HepG2 (cell line): Measurements from ENCODE around the gene ADAMTS12. TPM values are rescaled to one million over a fixed set of nuclear protein-coding genes. Genes with fewer than 3 reads are reported as not detected.

Experiments used
- ATAC-seq: fragments of 200-7000 bp; cut with Tn5 transposase; 3 replicates; pipeline ENCODE4 v1.9.1; 2020; ENCODE audit warnings: mild to moderate bottlenecking, moderate library complexity
- BruUV-seq: library from RNA; stranded (reverse); fragments of 400-500 nt; replicated peaks from 2 replicates; lab custom pipeline; 2021; lab: Mats Ljungman, UMichigan
- CTCF ChIA-PET: fragments of 300-600 bp; formaldehyde crosslinking; extraction: SDS; loops from one replicate; lab custom pipeline; 2021; ENCODE audit warnings: low total read pairs, inconsistent platforms, low intra/inter-chr PET ratio; lab: Yijun Ruan, JAX
- POLR2A ChIA-PET: fragments of 350-600 bp; sonication (Branson Sonifier 250); formaldehyde crosslinking; loops from one replicate; lab custom pipeline; 2020; ENCODE audit warnings: antibody characterized with exemption, inconsistent platforms; lab: Yijun Ruan, JAX
- DNase-seq: peaks from one replicate; pipeline ENCODE4 v3.0.0-alpha.2; 2015; ENCODE audit warnings: low spot score
- FAIRE-seq: peaks from 3 replicates; lab custom pipeline; 2011; peaks lifted over from hg19 to GRCh38; lab: Jason Lieb, UNC
- H2AFZ ChIP-seq: one replicate; pipeline ENCODE4 v1.6.1; 2011; ENCODE audit warnings: low read length, inconsistent platforms
- H3K27ac ChIP-seq: fragments of 300-600 bp; 3 replicates; pipeline ENCODE4 v1.8.0; 2011; ENCODE audit warnings: mixed run types, mild to moderate bottlenecking, mixed read lengths, low read length, inconsistent platforms; ENCODE audit not compliant: insufficient read depth; ENCODE audit errors: extremely low read length
- H3K27me3 ChIP-seq, 2 experiments: fragments of 200-600 bp in 1 of 2; 2 replicates in 1 of 2; 3 replicates in 1 of 2; pipeline versions ENCODE4 v1.6.0 to v1.8.0; 2011; ENCODE audit warnings: low read length in 2 of 2, mild to moderate bottlenecking in 2 of 2, moderate library complexity in 2 of 2, inconsistent platforms in 1 of 2; ENCODE audit not compliant: insufficient read depth in 2 of 2, control insufficient read depth in 1 of 2
- H3K36me3 ChIP-seq, 2 experiments: fragments of 200-600 bp in 1 of 2; replicated peaks in 1 of 2; 2 replicates in 1 of 2; 3 replicates in 1 of 2; pipeline versions ENCODE4 v1.5.1 to v1.8.0; 2011; ENCODE audit warnings: low read length in 2 of 2, inconsistent platforms in 1 of 2; ENCODE audit not compliant: insufficient read depth in 2 of 2, control insufficient read depth in 1 of 2
- H3K4me1 ChIP-seq: 2 replicates; pipeline ENCODE4 v1.5.1; 2012; ENCODE audit warnings: low read length, inconsistent platforms; ENCODE audit not compliant: insufficient read depth
- H3K4me2 ChIP-seq: 2 replicates; pipeline ENCODE4 v1.6.0; 2011; ENCODE audit warnings: low read depth, low read length, inconsistent platforms
- H3K4me3 ChIP-seq, 3 experiments: fragments of 200-600 bp in 1 of 3; sonication (generic), shearing (Covaris generic) in 1 of 3; replicated peaks in 1 of 3; 2 replicates each; pipeline ENCODE4 v1.5.1; 2011 to 2016; ENCODE audit warnings: low read length in 3 of 3, inconsistent platforms in 2 of 3, low read depth in 2 of 3, mild to moderate bottlenecking in 2 of 3, control low read depth in 1 of 3, mixed read lengths in 1 of 3; ENCODE audit not compliant: insufficient read depth in 1 of 3
- H3K79me2 ChIP-seq: one replicate; pipeline ENCODE4 v1.6.1; 2011; ENCODE audit warnings: low read length, inconsistent platforms; ENCODE audit not compliant: insufficient read depth
- H3K9ac ChIP-seq: 2 replicates; pipeline ENCODE4 v1.6.0; 2011; ENCODE audit warnings: mild to moderate bottlenecking, low read depth, low read length, inconsistent platforms; ENCODE audit not compliant: insufficient read depth
- H3K9me3 ChIP-seq: 2 replicates; pipeline ENCODE4 v1.5.1; 2012; ENCODE audit warnings: mild to moderate bottlenecking, low read length
- H4K20me1 ChIP-seq: 2 replicates; pipeline ENCODE4 v1.6.0; 2011; ENCODE audit warnings: inconsistent platforms, mild to moderate bottlenecking, low read length, moderate library complexity; ENCODE audit not compliant: insufficient read depth
- GFI1 ChIP-seq: sonication (generic); formaldehyde crosslinking; IDR thresholded peaks from 2 replicates; pipeline ENCODE4 v1.5.0; 2020; ENCODE audit warnings: missing genetic modification reagents, mild to moderate bottlenecking, borderline replicate concordance
- GLI4 ChIP-seq: sonication (generic); formaldehyde crosslinking; IDR thresholded peaks from 2 replicates; pipeline ENCODE4 v1.5.1; 2020; ENCODE audit warnings: missing genetic modification reagents, mild to moderate bottlenecking, moderate library complexity, borderline replicate concordance
- KLF16 ChIP-seq, 2 experiments: sonication (generic) in 1 of 2; formaldehyde crosslinking in 1 of 2; IDR thresholded peaks; 2 replicates each; pipeline versions ENCODE4 v1.6.1 to v1.8.0; 2016 to 2023; ENCODE audit warnings: missing genetic modification reagents in 2 of 2, missing compliant biosample characterization in 1 of 2
- KMT2B ChIP-seq: IDR thresholded peaks from 2 replicates; pipeline ENCODE4 v1.6.1; 2016; ENCODE audit warnings: missing genetic modification reagents, missing compliant biosample characterization
- PHB2 ChIP-seq: fragments of 450-650 bp; IDR thresholded peaks from 2 replicates; pipeline ENCODE4 v1.6.1; 2018; ENCODE audit not compliant: partially characterized antibody
- YEATS4 ChIP-seq: sonication (generic); formaldehyde crosslinking; IDR thresholded peaks from 2 replicates; pipeline ENCODE4 v1.4.0; 2020; ENCODE audit warnings: missing genetic modification reagents, borderline replicate concordance
- ZIK1 ChIP-seq: sonication (generic); formaldehyde crosslinking; IDR thresholded peaks from 2 replicates; pipeline ENCODE4 v1.5.0; 2020; ENCODE audit warnings: mild to moderate bottlenecking, low read depth, missing genetic modification reagents, borderline replicate concordance
- WGBS: methylation state at CpG from one replicate; pipeline ENCODE4 v1.1.6; 2017; ENCODE audit warnings: low lambda C conversion rate; 5-methylcytosine and 5-hydroxymethylcytosine counted together
- in situ Hi-C: cut with HindIII; loops from 2 replicates; pipeline ENCODE4 v1.10.0; 2017; ENCODE audit warnings: low pct_unique_long_range_greater_than_20kb; ENCODE audit not compliant: extremely low pct_ligation_motif_present
- intact Hi-C: fragments of 100-400 bp; cut with micrococcal nuclease; formaldehyde crosslinking; loops from one replicate; pipeline ENCODE4 v1.10.0; 2022; ENCODE audit not compliant: unreplicated experiment
- polyA plus RNA-seq, 8 experiments: library from polyadenylated mRNA; depleted of rRNA in 3 of 8; stranded (reverse) in 7 of 8; unstranded in 1 of 8; fragments of >200 nt; fragmentation: Illumina TruSeq in 4 of 8; extraction: Trizol in 4 of 8; gene quantifications; 2 replicates each; pipeline versions ENCODE4 v1.2.1 to v1.2.3, GENCODE V29; 2011 to 2016; ENCODE audit warnings: low read depth in 4 of 8, missing spikeins in 1 of 8, mixed read lengths in 1 of 8; ENCODE audit not compliant: insufficient read depth in 1 of 8
- total RNA-seq, 5 experiments: library from RNA; depleted of rRNA; stranded (reverse); fragments of >200 nt; fragmentation: Illumina TruSeq; extraction: Trizol; gene quantifications; 2 replicates each; pipeline ENCODE4 v1.2.3, GENCODE V29; 2016; ENCODE audit warnings: low read depth in 1 of 5
- TF ChIP-seq, protein P1 (sequence below): sonication (generic); formaldehyde crosslinking; conservative IDR thresholded peaks from 2 replicates; pipeline ENCODE4 v1.4.0; 2020; ENCODE audit warnings: missing genetic modification reagents
- TF ChIP-seq, protein P2 (sequence below): IDR thresholded peaks from 2 replicates; pipeline ENCODE4 v1.6.1; 2016; ENCODE audit warnings: low read depth, borderline replicate concordance

The ADAMTS12 gene
- total and polyA plus RNA-seq, 2 of the 13 experiments (the other 11 are each of a cell fraction or from before 2014, with no cell fraction given), result 0.03 TPM; not detected in 1

GRCh38 chr5:33886283-33886682 lies 5.5 kb downstream of the ADAMTS12 start:
- Histone ChIP-seq H4K20me1 (no peaks in the 10 kb centered on the region), H3K27ac (no peak overlapping the region), H2AFZ (no peak overlapping the region), H3K4me1 (no peaks in the 10 kb centered on the region), H3K36me3 (no peaks in the 10 kb centered on the region), H3K4me3 (no peak overlapping the region), H3K9me3 (no peaks in the 10 kb centered on the region), H3K4me2 (no peak overlapping the region), H3K79me2 (no peaks in the 10 kb centered on the region), H3K27me3 (peaks cover 0 to 7% of the 10 kb centered on the region in 2 experiments; a peak in 2 of 5 replicates), H3K9ac (no peak overlapping the region)
- BruUV-seq, result no TSS peak
- intact Hi-C loops (no loop called here), in situ Hi-C loops (no loop called here)
- WGBS, result 6% methylated on average over 4 of the region's 4 CpGs
- CTCF ChIA-PET, result no interaction called here
- no peak for FAIRE-seq
- POLR2A ChIA-PET, result no interaction called here
- DNase-seq, result no peak
- ATAC-seq, result no peak
- TF ChIP-seq ZIK1 (CRISPR knock-in tag) (no peak), GLI4 (CRISPR knock-in tag) (no peak), YEATS4 (CRISPR knock-in tag) (no peak), GFI1 (CRISPR knock-in tag) (no peak), KLF16 (CRISPR knock-in tag; IDR thresholded peaks at IDR 0.05) (no peak), KMT2B (no peak), PHB2 (no peak)
- TF ChIP-seq, protein P1, sequence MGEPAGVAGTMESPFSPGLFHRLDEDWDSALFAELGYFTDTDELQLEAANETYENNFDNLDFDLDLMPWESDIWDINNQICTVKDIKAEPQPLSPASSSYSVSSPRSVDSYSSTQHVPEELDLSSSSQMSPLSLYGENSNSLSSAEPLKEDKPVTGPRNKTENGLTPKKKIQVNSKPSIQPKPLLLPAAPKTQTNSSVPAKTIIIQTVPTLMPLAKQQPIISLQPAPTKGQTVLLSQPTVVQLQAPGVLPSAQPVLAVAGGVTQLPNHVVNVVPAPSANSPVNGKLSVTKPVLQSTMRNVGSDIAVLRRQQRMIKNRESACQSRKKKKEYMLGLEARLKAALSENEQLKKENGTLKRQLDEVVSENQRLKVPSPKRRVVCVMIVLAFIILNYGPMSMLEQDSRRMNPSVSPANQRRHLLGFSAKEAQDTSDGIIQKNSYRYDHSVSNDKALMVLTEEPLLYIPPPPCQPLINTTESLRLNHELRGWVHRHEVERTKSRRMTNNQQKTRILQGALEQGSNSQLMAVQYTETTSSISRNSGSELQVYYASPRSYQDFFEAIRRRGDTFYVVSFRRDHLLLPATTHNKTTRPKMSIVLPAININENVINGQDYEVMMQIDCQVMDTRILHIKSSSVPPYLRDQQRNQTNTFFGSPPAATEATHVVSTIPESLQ, result no peak
- TF ChIP-seq, protein P2, sequence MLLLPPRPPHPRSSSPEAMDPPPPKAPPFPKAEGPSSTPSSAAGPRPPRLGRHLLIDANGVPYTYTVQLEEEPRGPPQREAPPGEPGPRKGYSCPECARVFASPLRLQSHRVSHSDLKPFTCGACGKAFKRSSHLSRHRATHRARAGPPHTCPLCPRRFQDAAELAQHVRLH (CRISPR knock-in tag), result no peak
